Measurements from ENCODE around the gene FGG. TPM values are rescaled to one million over a fixed set of nuclear protein-coding genes. Genes with fewer than 3 reads are reported as not detected.

The FGG gene
- total and polyA plus RNA-seq, 8 donors: 0.20 to 3.1 (median 2.1) TPM; not detected in 3

- Histone ChIP-seq H3K27ac (no peak overlapping the region), H3K4me3 (no peak overlapping the region), H3K27me3 (peaks cover 0 to 3% (median 0%) of the 10 kb centered on the region in 3 donors), H3K4me1 (no peaks in the 10 kb centered on the region), H3K9me3 (no peaks in the 10 kb centered on the region), H3K36me3 (no peaks in the 10 kb centered on the region)
- TF ChIP-seq POLR2A (IDR thresholded peaks at IDR 0.05) (no peak), POLR2AphosphoS5 (IDR thresholded peaks at IDR 0.05) (no peak), CTCF (IDR thresholded peaks at IDR 0.05) (no peak), EP300 (IDR thresholded peaks at IDR 0.05) (no peak)
- intact Hi-C loops (cut with DNase I; ENCODE audit: low total_unique reads): no loop called here
- DNase-seq: no peak
- 85 to 93% (median 92%) methylated on average over 5 of the region's 5 CpGs for WGBS, 5 donors
Observed at GRCh38 chr4:154584259-154584658, 28.2 kb downstream of the FGG start.

GRCh38 chr4:154583677-154584076 is 28.8 kb downstream of the FGG start:
- Histone ChIP-seq H3K27me3 (no peaks in the 10 kb centered on the region), H3K36me3 (no peaks in the 10 kb centered on the region), H3K27ac (no peak overlapping the region), H3K4me3 (no peak overlapping the region), H3K9me3 (no peaks in the 10 kb centered on the region), H3K4me1 (no peaks in the 10 kb centered on the region)
- intact Hi-C loops (cut with DNase I; ENCODE audit: low total_unique reads): no loop called here
- TF ChIP-seq EP300 (IDR thresholded peaks at IDR 0.05): no peak
- no peak for DNase-seq

DNA sequence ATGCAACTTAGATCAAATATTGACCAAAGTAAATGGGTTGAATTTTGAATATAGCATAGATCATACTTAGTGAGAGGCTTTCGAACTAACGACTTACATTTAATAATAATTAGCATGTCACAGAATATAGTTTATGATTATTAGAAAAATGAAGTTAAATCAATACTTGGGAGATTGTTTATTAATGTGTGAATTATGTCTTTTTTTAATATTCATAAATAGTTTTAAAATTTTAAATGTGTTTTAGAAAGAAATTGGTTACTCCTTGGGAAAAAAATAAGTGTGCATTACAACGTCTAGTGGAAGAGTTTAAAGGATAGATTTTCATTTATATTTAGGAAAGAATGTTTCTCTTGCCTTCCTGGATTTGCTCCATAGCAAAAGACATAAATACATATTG is 29.2 kb downstream of the FGG start:
- no peak for DNase-seq
- no peaks in the 10 kb centered on the region for H3K4me1 ChIP-seq
- no peaks in the 10 kb centered on the region for H3K27me3 ChIP-seq

GRCh38 chr4:154582723-154583122 is 29.7 kb downstream of the FGG start:
- TF ChIP-seq POLR2AphosphoS5 (IDR thresholded peaks at IDR 0.05) (no peak), POLR2A (IDR thresholded peaks at IDR 0.05) (no peak), EP300 (IDR thresholded peaks at IDR 0.05) (no peak), CTCF (IDR thresholded peaks at IDR 0.05) (no peak)
- Histone ChIP-seq H3K4me1 (no peaks in the 10 kb centered on the region), H3K27ac (no peak overlapping the region), H3K36me3 (no peaks in the 10 kb centered on the region), H3K27me3 (no peaks in the 10 kb centered on the region), H3K4me3 (no peak overlapping the region), H3K9me3 (no peaks in the 10 kb centered on the region)
- no peak for DNase-seq
- WGBS, 5 donors: 45 to 83% (median 71%) methylated on average over 2 of the region's 2 CpGs
- intact Hi-C loops (cut with DNase I; ENCODE audit: low total_unique reads): no loop called here

More for the DNA sequence above, 29.2 kb downstream of the FGG start:
- no peak overlapping the region for H3K4me3 ChIP-seq
- no peaks in the 10 kb centered on the region for H3K9me3 ChIP-seq
- intact Hi-C loops (cut with DNase I; ENCODE audit: low total_unique reads): no loop called here
- TF ChIP-seq CTCF (IDR thresholded peaks at IDR 0.05) (no peak), EP300 (IDR thresholded peaks at IDR 0.05) (no peak), POLR2AphosphoS5 (IDR thresholded peaks at IDR 0.05) (no peak), POLR2A (IDR thresholded peaks at IDR 0.05) (no peak)
- H3K36me3 ChIP-seq: no peaks in the 10 kb centered on the region
- no peak overlapping the region for H3K27ac ChIP-seq
- 80 to 91% (median 88%) methylated on average over 3 of the region's 3 CpGs for WGBS, 5 donors

- intact Hi-C loops (cut with DNase I; ENCODE audit: low total_unique reads): no loop called here
- Histone ChIP-seq H3K27me3 (peaks cover 0 to 8% (median 0%) of the 10 kb centered on the region in 3 donors), H3K4me3 (no peak overlapping the region), H3K27ac (no peak overlapping the region), H3K9me3 (no peaks in the 10 kb centered on the region), H3K36me3 (no peaks in the 10 kb centered on the region), H3K4me1 (no peaks in the 10 kb centered on the region)
- no peak for TF ChIP-seq EP300 (IDR thresholded peaks at IDR 0.05)
- no peak for TF ChIP-seq CTCF (IDR thresholded peaks at IDR 0.05)
- TF ChIP-seq POLR2A (IDR thresholded peaks at IDR 0.05): no peak
- no peak for TF ChIP-seq POLR2AphosphoS5 (IDR thresholded peaks at IDR 0.05)
- no peak for DNase-seq
Observed at GRCh38 chr4:154579927-154580326, 32.5 kb downstream of the FGG start.

All from stomach (tissue), 9 donors.